Activated CD8-positive, alpha-beta memory T cell treated with anti-CD3 and anti-CD28 coated beads, Interleukin-2, amount 50 U/mL, for 24 hours (primary cell): ENCODE results near the gene UBQLN4.
"Not testable (repeated sequence)": the region's sequence is repeated elsewhere in the genome, so short reads cannot be mapped to it uniquely, and the experiment has no call there.

ENCODE experiments used
- DNase-seq: peaks from one replicate; pipeline ENCODE4 v3.0.0-alpha.2; 2020; ENCODE audit errors: extremely low read depth

UBQLN4 gene

GRCh38 chr1:156060937-156061636 lies 7.5 kb upstream of the UBQLN4 start, which contains the start of gene RAB25:
RAB25 (plus strand) TSS chr1:156061160; CDS start chr1:156061401, 241 bp downstream.
- no peak for DNase-seq

GRCh38 chr1:156056326-156056849 lies 2.8 kb upstream of the UBQLN4 start:
- DNase-seq = no peak

GRCh38 chr1:156055281-156056048 lies 1.9 kb upstream of the UBQLN4 start:
- DNase-seq = no peak

GRCh38 chr1:156054500-156055280 lies 1.1 kb upstream of the UBQLN4 start, which contains the start of gene LAMTOR2:
LAMTOR2 (plus strand) TSS chr1:156054782; CDS start chr1:156054890, 108 bp downstream.
- DNase-seq = peak; percentile 93

- peak; percentile 40 for DNase-seq
Observed at GRCh38 chr1:156052862-156053767, 483 bp downstream of the UBQLN4 start.

GRCh38 chr1:156051011-156051725 lies 2.4 kb downstream of the UBQLN4 start:
- no peak for DNase-seq

- no peak for DNase-seq
Observed at GRCh38 chr1:156050376-156050775, 3.2 kb downstream of the UBQLN4 start.

- DNase-seq = no peak
Observed at GRCh38 chr1:156048663-156049258, 4.8 kb downstream of the UBQLN4 start.

- DNase-seq = no peak
Observed at GRCh38 chr1:156045076-156045475, 8.5 kb downstream of the UBQLN4 start.

GRCh38 chr1:156042828-156043227 lies 10.8 kb downstream of the UBQLN4 start:
- DNase-seq = no peak

GRCh38 chr1:156034991-156035390 lies 18.6 kb downstream of the UBQLN4 start:
- DNase-seq = not testable (repeated sequence)

GRCh38 chr1:156033011-156033410 lies 20.6 kb downstream of the UBQLN4 start:
- DNase-seq = no peak

- no peak for DNase-seq
Observed at GRCh38 chr1:156026588-156026987, 27.0 kb downstream of the UBQLN4 start.

GRCh38 chr1:156025876-156026275 lies 27.7 kb downstream of the UBQLN4 start:
- DNase-seq = no peak

- DNase-seq = no peak
Observed at GRCh38 chr1:156024801-156025200, 28.8 kb downstream of the UBQLN4 start.

GRCh38 chr1:156021954-156022353 lies 31.6 kb downstream of the UBQLN4 start:
- DNase-seq = no peak

- DNase-seq = no peak
Observed at GRCh38 chr1:156021093-156021428, 32.5 kb downstream of the UBQLN4 start.

- DNase-seq = peak; percentile 72
Observed at GRCh38 chr1:156020293-156021092, 33.1 kb downstream of the UBQLN4 start, which contains the start of gene SSR2. SSR2 (minus strand) TSS chr1:156020951; CDS start chr1:156020167, 784 bp downstream.

- no peak for DNase-seq
Observed at GRCh38 chr1:156019946-156020292, 33.7 kb downstream of the UBQLN4 start.
